GM23338 (cell line): ENCODE results near the gene ACAD11. TPM values are rescaled to one million over a fixed set of nuclear protein-coding genes. Genes with fewer than 3 reads are reported as not detected.
"Not testable (repeated sequence)": the region's sequence is repeated elsewhere in the genome, so short reads cannot be mapped to it uniquely, and the experiment has no call there.

Source experiments
- ATAC-seq: fragments of 200-7000 bp; cut with Tn5 transposase; 3 replicates; pipeline ENCODE4 v1.9.1; 2020
- DNase-seq: peaks from one replicate; pipeline ENCODE4 v3.0.0-alpha.2; 2015; ENCODE audit warnings: low spot score
- H2AFZ ChIP-seq: fragments of 200-600 bp; sonication (generic); 2 replicates; pipeline ENCODE4 v1.8.0; 2016; ENCODE audit warnings: antibody characterized with exemption, mild to moderate bottlenecking, moderate library complexity
- H3F3A ChIP-seq: fragments of 200-600 bp; sonication (generic); replicated peaks from 2 replicates; pipeline ENCODE4 v1.8.0; 2017; ENCODE audit warnings: antibody characterized with exemption, mixed run types, low read depth
- H3K27ac ChIP-seq: fragments of 200-600 bp; sonication (generic); 2 replicates; pipeline ENCODE4 v1.6.1; 2016; ENCODE audit warnings: low read depth
- H3K27me3 ChIP-seq: fragments of 200-600 bp; sonication (generic); 2 replicates; pipeline ENCODE4 v1.8.0; 2016; ENCODE audit warnings: mild to moderate bottlenecking, mixed run types, moderate library complexity; ENCODE audit not compliant: insufficient read depth
- H3K36me3 ChIP-seq: fragments of 200-600 bp; sonication (generic); 2 replicates; pipeline ENCODE4 v1.8.0; 2016; ENCODE audit warnings: mild to moderate bottlenecking; ENCODE audit not compliant: insufficient read depth
- H3K4me1 ChIP-seq: fragments of 200-600 bp; sonication (generic); 2 replicates; pipeline ENCODE4 v1.8.0; 2016; ENCODE audit warnings: mild to moderate bottlenecking, moderate library complexity; ENCODE audit not compliant: insufficient read depth
- H3K4me2 ChIP-seq: fragments of 200-600 bp; sonication (generic); 2 replicates; pipeline ENCODE4 v1.7.1; 2017; ENCODE audit warnings: mixed run types
- H3K4me3 ChIP-seq: fragments of 200-600 bp; sonication (generic); 2 replicates; pipeline ENCODE4 v1.6.1; 2016; ENCODE audit warnings: mixed run types
- H3K79me2 ChIP-seq: fragments of 200-600 bp; sonication (generic); replicated peaks from 2 replicates; pipeline ENCODE4 v1.8.0; 2017; ENCODE audit warnings: mild to moderate bottlenecking; ENCODE audit not compliant: insufficient read depth
- H3K9me2 ChIP-seq: fragments of 200-600 bp; sonication (generic); 2 replicates; pipeline ENCODE4 v1.8.0; 2017; ENCODE audit not compliant: insufficient read depth
- H4K20me1 ChIP-seq: fragments of 200-600 bp; sonication (generic); replicated peaks from 2 replicates; pipeline ENCODE4 v1.8.0; 2017; ENCODE audit warnings: mild to moderate bottlenecking; ENCODE audit not compliant: insufficient read depth
- H3K27ac Mint-ChIP-seq: 2 replicates; pipeline ENCODE4 v1.8.0; 2020; ENCODE audit warnings: inconsistent platforms, mild to moderate bottlenecking, moderate library complexity, mixed read lengths
- H3K27me3 Mint-ChIP-seq: 3 replicates; pipeline ENCODE4 v1.8.0; 2022; ENCODE audit warnings: low read depth, mild to moderate bottlenecking, moderate library complexity, mixed read lengths, inconsistent platforms; ENCODE audit not compliant: insufficient read depth, poor library complexity
- H3K36me3 Mint-ChIP-seq: 3 replicates; pipeline ENCODE4 v1.8.0; 2021; ENCODE audit warnings: low read depth, mild to moderate bottlenecking, inconsistent platforms, moderate library complexity, mixed read lengths
- H3K4me1 Mint-ChIP-seq: 3 replicates; pipeline ENCODE4 v1.8.0; 2020; ENCODE audit warnings: mild to moderate bottlenecking, inconsistent platforms, mixed read lengths
- H3K4me3 Mint-ChIP-seq: 3 replicates; pipeline ENCODE4 v1.8.0; 2021; ENCODE audit warnings: moderate library complexity, mild to moderate bottlenecking, inconsistent platforms, mixed read lengths
- H3K9me3 Mint-ChIP-seq: 3 replicates; pipeline ENCODE4 v1.8.0; 2020; ENCODE audit warnings: moderate library complexity, mild to moderate bottlenecking, inconsistent platforms, mixed read lengths
- CREB1 ChIP-seq: fragments of 250-450 bp; sonication (Bioruptor Pico); IDR thresholded peaks from 2 replicates; pipeline ENCODE4 v1.5.0; 2020; ENCODE audit warnings: low read depth, mild to moderate bottlenecking, moderate library complexity
- EZH2 ChIP-seq: fragments of 200-600 bp; sonication (generic); IDR thresholded peaks from one replicate; pipeline ENCODE4 v1.8.0; 2017; ENCODE audit warnings: antibody characterized with exemption, mild to moderate bottlenecking, low read depth; ENCODE audit not compliant: unreplicated experiment
- JUNB ChIP-seq: IDR thresholded peaks from one replicate; pipeline ENCODE4 v1.6.1; 2016; ENCODE audit warnings: antibody characterized with exemption; ENCODE audit not compliant: unreplicated experiment
- POLR2AphosphoS5 ChIP-seq: IDR thresholded peaks from 2 replicates; pipeline ENCODE4 v1.6.1; 2016; ENCODE audit warnings: antibody characterized with exemption, low read depth
- REST ChIP-seq: IDR thresholded peaks from one replicate; pipeline ENCODE4 v1.6.1; 2018; ENCODE audit warnings: antibody characterized with exemption; ENCODE audit not compliant: unreplicated experiment
- STAT1 ChIP-seq: IDR thresholded peaks from one replicate; pipeline ENCODE4 v1.6.1; 2016; ENCODE audit warnings: antibody characterized with exemption; ENCODE audit not compliant: unreplicated experiment
- ZNF114 ChIP-seq: fragments of 250-450 bp; sonication (Bioruptor Pico); IDR thresholded peaks from 2 replicates; pipeline ENCODE4 v1.5.0; 2020; ENCODE audit warnings: mild to moderate bottlenecking, moderate library complexity
- polyA plus RNA-seq: library from polyadenylated mRNA; unstranded; fragments of >200 nt; fragmentation: Nextera tagmentation; extraction: Ambion mirVana; gene quantifications from 2 replicates; pipeline ENCODE4 v1.2.1, GENCODE V29; 2016
- total RNA-seq: library from RNA; depleted of rRNA; stranded (reverse); fragments of >200 nt; shearing (Covaris generic); gene quantifications from 2 replicates; pipeline ENCODE4 v1.2.3, GENCODE V29; 2014
- TF ChIP-seq, protein P1 (sequence below): fragments of 250-450 bp; sonication (Bioruptor Pico); IDR thresholded peaks from 2 replicates; pipeline ENCODE4 v1.5.0; 2020; ENCODE audit warnings: mild to moderate bottlenecking, moderate library complexity

The ACAD11 gene
- total and polyA plus RNA-seq, 2 experiments from 2014 or later = 11.4 to 17.1 TPM

DNA sequence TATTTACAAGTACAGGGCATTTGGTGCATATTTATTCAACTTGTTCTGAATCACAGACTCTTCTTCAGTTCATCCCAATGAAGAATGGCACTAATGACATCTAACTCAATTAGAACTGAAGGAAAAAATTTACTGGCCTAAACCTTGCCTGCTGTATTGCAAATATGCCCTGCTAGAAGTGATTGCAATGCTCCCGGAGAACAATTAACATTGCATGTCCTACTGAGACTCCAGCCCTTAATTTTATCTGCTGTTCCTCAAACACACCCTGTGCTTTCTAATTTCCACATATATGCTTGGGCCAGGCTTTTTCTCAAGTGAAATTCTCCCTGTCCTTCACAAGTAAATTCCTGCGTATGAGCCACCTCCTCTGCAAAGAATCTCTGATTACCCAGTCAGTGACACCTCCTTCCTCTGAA is 54.2 kb downstream of the ACAD11 start (continued):
- TF ChIP-seq, protein P1, sequence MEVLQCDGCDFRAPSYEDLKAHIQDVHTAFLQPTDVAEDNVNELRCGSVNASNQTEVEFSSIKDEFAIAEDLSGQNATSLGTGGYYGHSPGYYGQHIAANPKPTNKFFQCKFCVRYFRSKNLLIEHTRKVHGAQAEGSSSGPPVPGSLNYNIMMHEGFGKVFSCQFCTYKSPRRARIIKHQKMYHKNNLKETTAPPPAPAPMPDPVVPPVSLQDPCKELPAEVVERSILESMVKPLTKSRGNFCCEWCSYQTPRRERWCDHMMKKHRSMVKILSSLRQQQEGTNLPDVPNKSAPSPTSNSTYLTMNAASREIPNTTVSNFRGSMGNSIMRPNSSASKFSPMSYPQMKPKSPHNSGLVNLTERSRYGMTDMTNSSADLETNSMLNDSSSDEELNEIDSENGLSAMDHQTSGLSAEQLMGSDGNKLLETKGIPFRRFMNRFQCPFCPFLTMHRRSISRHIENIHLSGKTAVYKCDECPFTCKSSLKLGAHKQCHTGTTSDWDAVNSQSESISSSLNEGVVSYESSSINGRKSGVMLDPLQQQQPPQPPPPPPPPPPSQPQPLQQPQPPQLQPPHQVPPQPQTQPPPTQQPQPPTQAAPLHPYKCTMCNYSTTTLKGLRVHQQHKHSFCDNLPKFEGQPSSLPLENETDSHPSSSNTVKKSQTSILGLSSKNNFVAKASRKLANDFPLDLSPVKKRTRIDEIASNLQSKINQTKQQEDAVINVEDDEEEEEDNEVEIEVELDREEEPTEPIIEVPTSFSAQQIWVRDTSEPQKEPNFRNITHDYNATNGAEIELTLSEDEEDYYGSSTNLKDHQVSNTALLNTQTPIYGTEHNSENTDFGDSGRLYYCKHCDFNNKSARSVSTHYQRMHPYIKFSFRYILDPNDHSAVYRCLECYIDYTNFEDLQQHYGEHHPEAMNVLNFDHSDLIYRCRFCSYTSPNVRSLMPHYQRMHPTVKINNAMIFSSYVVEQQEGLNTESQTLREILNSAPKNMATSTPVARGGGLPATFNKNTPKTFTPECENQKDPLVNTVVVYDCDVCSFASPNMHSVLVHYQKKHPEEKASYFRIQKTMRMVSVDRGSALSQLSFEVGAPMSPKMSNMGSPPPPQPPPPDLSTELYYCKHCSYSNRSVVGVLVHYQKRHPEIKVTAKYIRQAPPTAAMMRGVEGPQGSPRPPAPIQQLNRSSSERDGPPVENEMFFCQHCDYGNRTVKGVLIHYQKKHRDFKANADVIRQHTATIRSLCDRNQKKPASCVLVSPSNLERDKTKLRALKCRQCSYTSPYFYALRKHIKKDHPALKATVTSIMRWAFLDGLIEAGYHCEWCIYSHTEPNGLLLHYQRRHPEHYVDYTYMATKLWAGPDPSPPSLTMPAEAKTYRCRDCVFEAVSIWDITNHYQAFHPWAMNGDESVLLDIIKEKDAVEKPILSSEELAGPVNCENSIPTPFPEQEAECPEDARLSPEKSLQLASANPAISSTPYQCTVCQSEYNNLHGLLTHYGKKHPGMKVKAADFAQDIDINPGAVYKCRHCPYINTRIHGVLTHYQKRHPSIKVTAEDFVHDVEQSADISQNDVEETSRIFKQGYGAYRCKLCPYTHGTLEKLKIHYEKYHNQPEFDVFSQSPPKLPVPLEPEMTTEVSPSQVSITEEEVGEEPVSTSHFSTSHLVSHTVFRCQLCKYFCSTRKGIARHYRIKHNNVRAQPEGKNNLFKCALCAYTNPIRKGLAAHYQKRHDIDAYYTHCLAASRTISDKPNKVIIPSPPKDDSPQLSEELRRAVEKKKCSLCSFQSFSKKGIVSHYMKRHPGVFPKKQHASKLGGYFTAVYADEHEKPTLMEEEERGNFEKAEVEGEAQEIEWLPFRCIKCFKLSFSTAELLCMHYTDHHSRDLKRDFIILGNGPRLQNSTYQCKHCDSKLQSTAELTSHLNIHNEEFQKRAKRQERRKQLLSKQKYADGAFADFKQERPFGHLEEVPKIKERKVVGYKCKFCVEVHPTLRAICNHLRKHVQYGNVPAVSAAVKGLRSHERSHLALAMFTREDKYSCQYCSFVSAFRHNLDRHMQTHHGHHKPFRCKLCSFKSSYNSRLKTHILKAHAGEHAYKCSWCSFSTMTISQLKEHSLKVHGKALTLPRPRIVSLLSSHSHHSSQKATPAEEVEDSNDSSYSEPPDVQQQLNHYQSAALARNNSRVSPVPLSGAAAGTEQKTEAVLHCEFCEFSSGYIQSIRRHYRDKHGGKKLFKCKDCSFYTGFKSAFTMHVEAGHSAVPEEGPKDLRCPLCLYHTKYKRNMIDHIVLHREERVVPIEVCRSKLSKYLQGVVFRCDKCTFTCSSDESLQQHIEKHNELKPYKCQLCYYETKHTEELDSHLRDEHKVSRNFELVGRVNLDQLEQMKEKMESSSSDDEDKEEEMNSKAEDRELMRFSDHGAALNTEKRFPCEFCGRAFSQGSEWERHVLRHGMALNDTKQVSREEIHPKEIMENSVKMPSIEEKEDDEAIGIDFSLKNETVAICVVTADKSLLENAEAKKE (CRISPR knock-in tag) = no peak
- TF ChIP-seq JUNB (no peak), EZH2 (no peak), CREB1 (CRISPR knock-in tag) (no peak), ZNF114 (CRISPR knock-in tag) (no peak), STAT1 (no peak), REST (no peak), POLR2AphosphoS5 (no peak)

DNA sequence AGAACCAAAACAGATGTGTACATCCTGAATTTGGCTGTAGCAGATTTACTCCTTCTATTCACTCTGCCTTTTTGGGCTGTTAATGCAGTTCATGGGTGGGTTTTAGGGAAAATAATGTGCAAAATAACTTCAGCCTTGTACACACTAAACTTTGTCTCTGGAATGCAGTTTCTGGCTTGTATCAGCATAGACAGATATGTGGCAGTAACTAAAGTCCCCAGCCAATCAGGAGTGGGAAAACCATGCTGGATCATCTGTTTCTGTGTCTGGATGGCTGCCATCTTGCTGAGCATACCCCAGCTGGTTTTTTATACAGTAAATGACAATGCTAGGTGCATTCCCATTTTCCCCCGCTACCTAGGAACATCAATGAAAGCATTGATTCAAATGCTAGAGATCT is 59.0 kb downstream of the ACAD11 start:
- not testable (repeated sequence) for H3K4me1 ChIP-seq, H3K9me3 Mint-ChIP-seq, H4K20me1 ChIP-seq, H3K27ac ChIP-seq, DNase-seq, H3K36me3 Mint-ChIP-seq, H3K36me3 ChIP-seq, H3F3A ChIP-seq, H3K4me2 ChIP-seq, H3K27me3 Mint-ChIP-seq, ATAC-seq, H3K4me3 Mint-ChIP-seq, H3K27me3 ChIP-seq, H3K9me2 ChIP-seq, H3K79me2 ChIP-seq, H3K27ac Mint-ChIP-seq, H3K4me3 ChIP-seq, H3K4me1 Mint-ChIP-seq, H2AFZ ChIP-seq
